Immature natural killer cell (primary cell): ENCODE measurements around the gene BPGM. TPM values are rescaled to one million over a fixed set of nuclear protein-coding genes. Genes with fewer than 3 reads are reported as not detected.
"Not testable (repeated sequence)": the region's sequence is repeated elsewhere in the genome, so short reads cannot be mapped to it uniquely, and the experiment has no call there.

Experiments
- DNase-seq, 3 donors: peaks; one replicate each; pipeline ENCODE4 v3.0.0; 2022; ENCODE audit warnings: mixed read lengths in 1 of 3
- H3K27ac Mint-ChIP-seq, 6 donors: one replicate each; pipeline ENCODE4 v1.8.0; 2020; ENCODE audit warnings: mixed read lengths in 6 of 6, mild to moderate bottlenecking in 5 of 6, inconsistent platforms in 4 of 6, moderate library complexity in 3 of 6
- H3K27me3 Mint-ChIP-seq, 3 donors: one replicate each; pipeline ENCODE4 v1.8.0; 2020 to 2021; ENCODE audit warnings: low read depth in 3 of 3, mild to moderate bottlenecking in 3 of 3, mixed read lengths in 3 of 3, moderate library complexity in 3 of 3, inconsistent platforms in 1 of 3
- H3K36me3 Mint-ChIP-seq, 3 donors: one replicate each; pipeline ENCODE4 v1.8.0; 2020; ENCODE audit warnings: mixed read lengths in 3 of 3, inconsistent platforms in 2 of 3, mild to moderate bottlenecking in 2 of 3
- H3K4me1 Mint-ChIP-seq, 2 donors: one replicate each; pipeline ENCODE4 v1.8.0; 2020; ENCODE audit warnings: inconsistent platforms in 2 of 2, mild to moderate bottlenecking in 2 of 2, mixed read lengths in 2 of 2, moderate library complexity in 1 of 2
- H3K4me3 Mint-ChIP-seq, 5 donors: one replicate each; pipeline ENCODE4 v1.8.0; 2020; ENCODE audit warnings: mild to moderate bottlenecking in 5 of 5, mixed read lengths in 5 of 5, inconsistent platforms in 3 of 5, moderate library complexity in 3 of 5
- H3K9me3 Mint-ChIP-seq, 6 donors: one replicate each; pipeline ENCODE4 v1.8.0; 2020; ENCODE audit warnings: mild to moderate bottlenecking in 6 of 6, mixed read lengths in 6 of 6, inconsistent platforms in 4 of 6, moderate library complexity in 3 of 6
- polyA plus RNA-seq, 3 donors: library from polyadenylated mRNA; unstranded; fragments of 300-500 nt; fragmentation: Illumina TruSeq; gene quantifications; one replicate each; pipeline ENCODE4 v1.2.3, GENCODE V29; 2021

BPGM gene
- polyA plus RNA-seq, 3 donors from 2014 or later: 58.3 to 71.3 (median 59.5) TPM

DNA sequence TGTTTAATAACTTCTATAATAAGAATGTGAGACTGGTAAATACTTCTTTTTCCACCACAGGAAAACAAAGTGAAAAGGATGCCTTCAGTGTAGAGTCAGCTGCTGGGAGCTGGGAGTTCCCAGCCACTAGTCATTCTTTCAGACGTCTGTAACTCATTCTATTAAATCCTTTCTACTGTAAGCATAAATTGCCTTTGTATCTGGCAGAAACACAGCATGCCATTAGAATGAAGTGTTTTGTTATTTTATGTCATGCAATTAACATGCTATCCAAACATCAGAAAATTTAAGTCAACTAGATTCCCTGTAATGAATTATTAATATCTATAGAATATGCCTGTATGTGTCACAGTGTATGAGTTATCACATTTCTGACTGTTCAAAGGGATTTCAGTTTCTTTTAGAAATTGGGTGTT, 14.3 kb downstream of the BPGM start:
- Mint-ChIP-seq H3K36me3 (peaks cover 22 to 37% (median 25%) of the 10 kb centered on the region in 3 donors), H3K4me1 (peaks cover 49 to 51% of the 10 kb centered on the region in 2 donors), H3K9me3 (no peaks in the 10 kb centered on the region), H3K27ac (peak overlapping the region in 1 of 6 donors; percentile 20), H3K4me3 (no peak overlapping the region), H3K27me3 (no peaks in the 10 kb centered on the region)
- no peak for DNase-seq

GRCh38 chr7:134662166-134662870, 15.7 kb downstream of the BPGM start:
- Mint-ChIP-seq H3K27ac (peak overlapping the region in 2 of 6 donors; percentile 20 to 43), H3K27me3 (no peaks in the 10 kb centered on the region), H3K9me3 (no peaks in the 10 kb centered on the region), H3K4me1 (peaks cover 47 to 51% of the 10 kb centered on the region in 2 donors), H3K36me3 (peaks cover 22 to 43% (median 28%) of the 10 kb centered on the region in 3 donors), H3K4me3 (no peak overlapping the region)
- no peak for DNase-seq

GRCh38 chr7:134662871-134663205, 16.2 kb downstream of the BPGM start:
- DNase-seq: no peak
- Mint-ChIP-seq H3K4me3 (no peak overlapping the region), H3K9me3 (no peaks in the 10 kb centered on the region), H3K4me1 (peaks cover 42 to 51% of the 10 kb centered on the region in 2 donors), H3K36me3 (peaks cover 22 to 43% (median 28%) of the 10 kb centered on the region in 3 donors), H3K27me3 (no peaks in the 10 kb centered on the region), H3K27ac (no peak overlapping the region)

DNA sequence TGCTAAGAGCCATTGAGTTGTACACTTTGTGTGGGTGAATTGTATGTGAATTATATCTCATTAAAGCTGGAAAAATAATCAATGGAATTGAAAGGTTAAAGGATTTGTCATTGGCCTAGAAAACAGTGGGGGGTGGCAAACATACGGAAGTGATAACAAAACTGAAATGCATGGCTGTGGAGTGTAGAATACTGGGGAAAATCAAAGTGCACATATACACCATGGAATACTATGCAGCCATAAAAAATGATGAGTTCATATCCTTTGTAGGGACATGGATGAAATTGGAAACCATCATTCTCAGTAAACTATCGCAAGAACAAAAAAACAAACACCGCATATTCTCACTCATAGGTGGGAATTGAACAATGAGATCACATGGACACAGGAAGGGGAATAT, 18.4 kb downstream of the BPGM start:
- H3K4me1 Mint-ChIP-seq: peaks cover 49 to 56% of the 10 kb centered on the region in 2 donors
- not testable (repeated sequence) for DNase-seq, H3K27me3 Mint-ChIP-seq, H3K4me3 Mint-ChIP-seq, H3K9me3 Mint-ChIP-seq
- peaks cover 20 to 42% (median 26%) of the 10 kb centered on the region in 3 donors for H3K36me3 Mint-ChIP-seq
- peak overlapping the region in 2 of 6 donors; percentile 7 to 48 for H3K27ac Mint-ChIP-seq

- Mint-ChIP-seq H3K36me3 (peaks cover 6 to 28% (median 14%) of the 10 kb centered on the region in 3 donors), H3K4me3 (no peak overlapping the region), H3K4me1 (peaks cover 52 to 60% of the 10 kb centered on the region in 2 donors), H3K27me3 (no peaks in the 10 kb centered on the region), H3K27ac (peak overlapping the region in 3 of 6 donors; percentile 3 to 89 (median 64)), H3K9me3 (no peaks in the 10 kb centered on the region)
- DNase-seq: no peak
Observed at GRCh38 chr7:134667899-134668298, 21.2 kb downstream of the BPGM start.

DNA sequence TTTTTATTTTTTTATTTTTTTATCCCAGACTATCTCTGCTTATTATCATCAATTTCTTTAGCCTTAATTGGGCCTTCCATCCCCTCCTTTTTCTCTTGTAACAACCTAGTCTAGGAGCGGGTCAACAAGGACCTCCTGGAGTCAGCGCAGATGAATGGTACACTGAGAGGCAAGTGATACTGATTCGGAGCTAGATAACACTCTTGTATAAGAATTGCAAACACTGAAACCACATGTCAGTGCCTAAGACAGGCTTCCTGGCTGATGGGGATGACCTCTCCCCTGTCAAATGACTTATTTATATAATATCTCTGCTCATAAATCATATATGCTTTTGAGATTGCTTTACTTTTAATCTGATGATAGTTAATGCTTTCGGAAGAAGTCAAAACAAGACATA, 22.7 kb downstream of the BPGM start:
- Mint-ChIP-seq H3K27ac (peak overlapping the region; percentile 85 to 98 (median 94)), H3K4me3 (peak overlapping the region; percentile 37 to 74 (median 61)), H3K4me1 (peaks cover 46 to 59% of the 10 kb centered on the region in 2 donors), H3K9me3 (no peaks in the 10 kb centered on the region), H3K36me3 (peaks cover 12 to 25% (median 18%) of the 10 kb centered on the region in 3 donors), H3K27me3 (no peaks in the 10 kb centered on the region)
- DNase-seq: peak; percentile 17 to 43 (median 34)

- H3K27ac Mint-ChIP-seq: peak overlapping the region; percentile 85 to 98 (median 94)
- no peaks in the 10 kb centered on the region for H3K27me3 Mint-ChIP-seq
- DNase-seq: peak; percentile 53 to 71 (median 67)
- H3K36me3 Mint-ChIP-seq: peaks cover 13 to 25% (median 18%) of the 10 kb centered on the region in 3 donors
- H3K4me3 Mint-ChIP-seq: peak overlapping the region; percentile 37 to 74 (median 61)
- no peaks in the 10 kb centered on the region for H3K9me3 Mint-ChIP-seq
- H3K4me1 Mint-ChIP-seq: peaks cover 44 to 54% of the 10 kb centered on the region in 2 donors
Observed at GRCh38 chr7:134669845-134670373, 23.3 kb downstream of the BPGM start.

DNA sequence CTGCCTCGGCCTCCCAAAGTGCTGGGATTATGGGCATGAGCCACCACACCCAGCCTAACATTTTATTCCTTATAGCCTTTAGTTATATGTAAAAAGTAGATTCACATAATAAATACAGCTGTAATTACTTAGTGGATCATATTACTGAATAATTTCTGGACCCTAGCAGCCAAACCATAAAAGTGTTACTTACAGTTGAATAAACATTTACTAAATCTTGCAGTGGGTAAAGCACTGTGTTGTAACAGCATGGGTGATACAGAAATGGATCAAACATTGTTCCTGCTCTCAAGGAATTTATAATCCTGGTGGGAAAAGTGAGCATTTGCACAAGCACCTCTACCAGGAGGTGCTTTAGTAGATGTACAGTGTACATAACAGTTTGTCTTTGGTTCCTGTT, 25.0 kb downstream of the BPGM start:
- no peak for DNase-seq
- H3K27ac Mint-ChIP-seq: peak overlapping the region; percentile 37 to 89 (median 69)
- peaks cover 13 to 17% (median 13%) of the 10 kb centered on the region in 3 donors for H3K36me3 Mint-ChIP-seq
- H3K4me1 Mint-ChIP-seq: peaks cover 48 to 59% of the 10 kb centered on the region in 2 donors
- no peaks in the 10 kb centered on the region for H3K9me3 Mint-ChIP-seq
- H3K4me3 Mint-ChIP-seq: no peak overlapping the region
- no peaks in the 10 kb centered on the region for H3K27me3 Mint-ChIP-seq

DNA sequence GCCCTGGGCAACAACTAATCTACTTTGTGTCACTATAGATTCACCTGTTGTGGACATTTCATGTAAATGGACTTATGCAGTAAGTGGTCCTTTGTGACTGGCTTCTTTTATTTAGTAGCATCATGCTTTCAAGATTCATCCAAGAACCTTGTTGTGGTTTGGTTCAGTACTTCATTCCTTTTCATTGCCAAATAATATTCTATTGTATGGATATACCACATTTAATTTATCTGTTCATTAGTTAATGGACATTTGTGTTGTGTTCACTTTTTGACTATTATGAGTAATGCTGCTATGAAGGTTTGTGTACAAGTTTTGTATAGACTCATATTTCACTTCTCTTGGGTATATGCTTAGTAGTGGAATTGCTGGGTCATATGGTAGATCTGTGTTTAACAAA, 27.8 kb downstream of the BPGM start:
- Mint-ChIP-seq H3K27ac (no peak overlapping the region), H3K4me1 (peaks cover 41 to 43% of the 10 kb centered on the region in 2 donors), H3K36me3 (peaks cover 13 to 22% (median 19%) of the 10 kb centered on the region in 3 donors), H3K9me3 (no peaks in the 10 kb centered on the region), H3K27me3 (no peaks in the 10 kb centered on the region), H3K4me3 (no peak overlapping the region)
- DNase-seq: no peak

DNA sequence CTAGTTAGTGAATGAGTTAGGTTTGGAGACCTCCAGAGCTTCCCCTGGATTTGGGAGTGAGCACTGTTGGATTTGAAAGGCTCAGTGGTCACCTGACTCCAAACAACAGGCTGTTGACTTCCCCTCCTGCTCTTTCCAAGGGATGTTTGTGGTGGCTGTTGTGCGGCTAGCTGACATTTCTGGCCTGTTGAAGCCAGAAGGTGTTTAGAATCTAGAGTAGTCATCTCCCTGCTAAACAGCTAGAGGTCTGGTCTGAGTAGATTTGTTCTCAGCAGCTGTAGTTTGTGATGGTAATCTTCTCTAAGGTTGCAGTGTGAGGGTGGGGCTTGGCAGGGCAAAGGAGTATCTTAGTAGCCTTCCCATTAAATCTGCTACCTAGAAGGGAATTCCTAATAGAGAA, 30.1 kb downstream of the BPGM start:
- peak overlapping the region in 5 of 6 donors; percentile 55 to 76 (median 66) for H3K27ac Mint-ChIP-seq
- H3K4me3 Mint-ChIP-seq: no peak overlapping the region
- H3K36me3 Mint-ChIP-seq: peaks cover 18 to 34% (median 30%) of the 10 kb centered on the region in 3 donors
- DNase-seq: no peak
- H3K9me3 Mint-ChIP-seq: no peaks in the 10 kb centered on the region
- no peaks in the 10 kb centered on the region for H3K27me3 Mint-ChIP-seq
- peaks cover 24 to 26% of the 10 kb centered on the region in 2 donors for H3K4me1 Mint-ChIP-seq

- no peak for DNase-seq
- H3K27me3 Mint-ChIP-seq: no peaks in the 10 kb centered on the region
- H3K4me3 Mint-ChIP-seq: no peak overlapping the region
- H3K27ac Mint-ChIP-seq: no peak overlapping the region
- peaks cover 19 to 21% of the 10 kb centered on the region in 2 donors for H3K4me1 Mint-ChIP-seq
- peaks cover 18 to 30% (median 30%) of the 10 kb centered on the region in 3 donors for H3K36me3 Mint-ChIP-seq
- no peaks in the 10 kb centered on the region for H3K9me3 Mint-ChIP-seq
Observed at GRCh38 chr7:134678115-134678514, 31.5 kb downstream of the BPGM start.

GRCh38 chr7:134679006-134679405, 32.4 kb downstream of the BPGM start:
- H3K36me3 Mint-ChIP-seq: peaks cover 14 to 26% (median 26%) of the 10 kb centered on the region in 3 donors
- peak overlapping the region in 5 of 6 donors; percentile 2 to 52 (median 12) for H3K27ac Mint-ChIP-seq
- H3K9me3 Mint-ChIP-seq: no peaks in the 10 kb centered on the region
- DNase-seq: no peak
- no peaks in the 10 kb centered on the region for H3K27me3 Mint-ChIP-seq
- H3K4me3 Mint-ChIP-seq: no peak overlapping the region
- H3K4me1 Mint-ChIP-seq: peaks cover 19% of the 10 kb centered on the region in 2 donors

- peaks cover 0 to 2% (median 0%) of the 10 kb centered on the region in 3 donors for H3K27me3 Mint-ChIP-seq
- no peaks in the 10 kb centered on the region for H3K4me1 Mint-ChIP-seq
Observed at GRCh38 chr7:134684165-134684564, 37.5 kb downstream of the BPGM start.

DNA sequence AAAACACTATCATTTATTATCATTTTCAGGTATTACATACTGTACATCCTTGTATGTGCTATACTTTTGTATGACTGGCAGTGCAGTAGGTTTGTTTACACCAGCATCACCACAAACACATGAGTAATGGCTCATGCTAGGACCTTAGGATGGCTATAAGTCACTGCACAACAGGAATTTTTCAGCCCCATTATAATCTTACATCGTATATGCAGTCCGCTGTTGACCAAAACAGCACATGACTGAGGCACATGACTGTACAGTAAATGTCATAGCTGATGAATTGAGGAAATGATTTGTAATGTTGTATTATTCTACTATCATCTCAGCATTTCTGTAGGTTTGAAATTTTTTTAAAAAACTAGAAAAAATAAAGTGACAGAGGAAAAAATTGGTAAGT, 38.6 kb downstream of the BPGM start:
- Mint-ChIP-seq H3K27me3 (peaks cover 0 to 2% (median 2%) of the 10 kb centered on the region in 3 donors), H3K27ac (no peak overlapping the region), H3K4me1 (peaks cover 0 to 2% of the 10 kb centered on the region in 2 donors), H3K36me3 (peaks cover 0 to 5% (median 5%) of the 10 kb centered on the region in 3 donors), H3K4me3 (no peak overlapping the region), H3K9me3 (no peaks in the 10 kb centered on the region)
- no peak for DNase-seq

More at GRCh38 chr7:134684165-134684564, 37.5 kb downstream of the BPGM start:
- peaks cover 5 to 14% (median 12%) of the 10 kb centered on the region in 3 donors for H3K36me3 Mint-ChIP-seq
- no peak overlapping the region for H3K4me3 Mint-ChIP-seq
- H3K9me3 Mint-ChIP-seq: no peaks in the 10 kb centered on the region
- DNase-seq: no peak
- H3K27ac Mint-ChIP-seq: no peak overlapping the region
